Mammary epithelial cell (primary cell): ENCODE results near the gene SPIN3.

Source experiments
- CTCF ChIP-seq, 2 donors: IDR thresholded peaks in 1 of 2; conservative IDR thresholded peaks in 1 of 2; 2 replicates each; pipeline ENCODE4 v1.5.1; 2011 to 2012; ENCODE audit warnings: inconsistent platforms in 2 of 2, low read length in 2 of 2, mild to moderate bottlenecking in 2 of 2, control low read depth in 1 of 2, low read depth in 1 of 2; ENCODE audit not compliant: insufficient read depth in 1 of 2; ENCODE audit errors: extremely low read depth in 1 of 2
- EZH2 ChIP-seq: IDR thresholded peaks from 2 replicates; pipeline ENCODE4 v1.6.1; 2012; ENCODE audit warnings: low read length, inconsistent platforms, borderline replicate concordance

- TF ChIP-seq CTCF (conservative IDR thresholded peaks at IDR 0.05 in 1 of 2, IDR thresholded peaks at IDR 0.05 in 1 of 2; ENCODE audit: extremely low read depth in 1 of 2, insufficient read depth in 1 of 2, low read depth in 1 of 2, low read length in 2 of 2) (no peak), EZH2 (no peak)
Measured at GRCh38 chrX:56963377-56963776, 32.0 kb downstream of the SPIN3 start.
